Mesendoderm (in vitro differentiated cells): ENCODE measurements around the gene ABR.
A peak's percentile ranks its signal among the peaks of the same experiment; 100 is the strongest.

Experiments used
- DNase-seq: peaks from one replicate; pipeline ENCODE4 v3.0.0; 2013
- H2AK5ac ChIP-seq: 2 replicates; pipeline ENCODE4 v1.6.1; 2013; ENCODE audit warnings: low read length, inconsistent platforms
- H2BK120ac ChIP-seq: 2 replicates; pipeline ENCODE4 v1.6.1; 2013; ENCODE audit warnings: low read depth, mild to moderate bottlenecking, low read length, moderate library complexity, mixed read lengths
- H2BK15ac ChIP-seq: replicated peaks from 2 replicates; pipeline ENCODE4 v1.6.1; 2013; ENCODE audit warnings: low read depth, mild to moderate bottlenecking, moderate library complexity
- H2BK5ac ChIP-seq: 2 replicates; pipeline ENCODE4 v1.6.1; 2013; ENCODE audit warnings: low read length, inconsistent platforms
- H3K18ac ChIP-seq: 2 replicates; pipeline ENCODE4 v1.6.1; 2013; ENCODE audit warnings: mild to moderate bottlenecking, low read length, mixed read lengths
- H3K23ac ChIP-seq: one replicate; pipeline ENCODE4 v1.6.1; 2013; ENCODE audit warnings: low read length
- H3K27ac ChIP-seq: 2 replicates; pipeline ENCODE4 v1.5.1; 2013; ENCODE audit warnings: low read depth, mild to moderate bottlenecking, inconsistent platforms, low read length, moderate library complexity
- H3K27me3 ChIP-seq: 2 replicates; pipeline ENCODE4 v1.6.1; 2013; ENCODE audit warnings: low read length, control low read depth, mild to moderate bottlenecking, inconsistent platforms; ENCODE audit not compliant: insufficient read depth, poor library complexity
- H3K36me3 ChIP-seq: 2 replicates; pipeline ENCODE4 v1.6.1; 2013; ENCODE audit warnings: low read length, inconsistent platforms; ENCODE audit not compliant: control insufficient read depth, insufficient read depth
- H3K4ac ChIP-seq: one replicate; pipeline ENCODE4 v1.6.1; 2013; ENCODE audit warnings: low read depth, mild to moderate bottlenecking, low read length, moderate library complexity
- H3K4me1 ChIP-seq: 2 replicates; pipeline ENCODE4 v1.6.1; 2013; ENCODE audit warnings: low read depth, low read length, inconsistent platforms; ENCODE audit not compliant: control insufficient read depth
- H3K4me2 ChIP-seq: 2 replicates; pipeline ENCODE4 v1.6.1; 2013; ENCODE audit warnings: low read length
- H3K4me3 ChIP-seq: 2 replicates; pipeline ENCODE4 v1.5.1; 2013; ENCODE audit warnings: mild to moderate bottlenecking, low read length
- H3K56ac ChIP-seq: one replicate; pipeline ENCODE4 v1.6.1; 2013; ENCODE audit warnings: low read length
- H3K79me1 ChIP-seq: 2 replicates; pipeline ENCODE4 v1.6.1; 2013; ENCODE audit warnings: low read length, inconsistent platforms
- H3K79me2 ChIP-seq: 2 replicates; pipeline ENCODE4 v1.6.1; 2013; ENCODE audit warnings: mild to moderate bottlenecking, low read length; ENCODE audit not compliant: control insufficient read depth, insufficient read depth
- H3K9ac ChIP-seq: 2 replicates; pipeline ENCODE4 v1.6.1; 2013; ENCODE audit warnings: low read length, inconsistent platforms
- H4K5ac ChIP-seq: one replicate; pipeline ENCODE4 v1.6.1; 2013; ENCODE audit warnings: low read length
- H4K8ac ChIP-seq: one replicate; pipeline ENCODE4 v1.6.1; 2013; ENCODE audit warnings: low read depth, mild to moderate bottlenecking, control low read depth, low read length, moderate library complexity
- WGBS: extraction: QIAGEN DNeasy Blood & Tissue Kit; methylation state at CpG from one replicate; pipeline ENCODE4 v1.1.7; 2013; ENCODE audit warnings: low lambda C conversion rate, missing lambda C conversion rate; ENCODE audit not compliant: insufficient coverage; ENCODE audit errors: extremely low coverage; 5-methylcytosine and 5-hydroxymethylcytosine counted together

The ABR gene

DNA sequence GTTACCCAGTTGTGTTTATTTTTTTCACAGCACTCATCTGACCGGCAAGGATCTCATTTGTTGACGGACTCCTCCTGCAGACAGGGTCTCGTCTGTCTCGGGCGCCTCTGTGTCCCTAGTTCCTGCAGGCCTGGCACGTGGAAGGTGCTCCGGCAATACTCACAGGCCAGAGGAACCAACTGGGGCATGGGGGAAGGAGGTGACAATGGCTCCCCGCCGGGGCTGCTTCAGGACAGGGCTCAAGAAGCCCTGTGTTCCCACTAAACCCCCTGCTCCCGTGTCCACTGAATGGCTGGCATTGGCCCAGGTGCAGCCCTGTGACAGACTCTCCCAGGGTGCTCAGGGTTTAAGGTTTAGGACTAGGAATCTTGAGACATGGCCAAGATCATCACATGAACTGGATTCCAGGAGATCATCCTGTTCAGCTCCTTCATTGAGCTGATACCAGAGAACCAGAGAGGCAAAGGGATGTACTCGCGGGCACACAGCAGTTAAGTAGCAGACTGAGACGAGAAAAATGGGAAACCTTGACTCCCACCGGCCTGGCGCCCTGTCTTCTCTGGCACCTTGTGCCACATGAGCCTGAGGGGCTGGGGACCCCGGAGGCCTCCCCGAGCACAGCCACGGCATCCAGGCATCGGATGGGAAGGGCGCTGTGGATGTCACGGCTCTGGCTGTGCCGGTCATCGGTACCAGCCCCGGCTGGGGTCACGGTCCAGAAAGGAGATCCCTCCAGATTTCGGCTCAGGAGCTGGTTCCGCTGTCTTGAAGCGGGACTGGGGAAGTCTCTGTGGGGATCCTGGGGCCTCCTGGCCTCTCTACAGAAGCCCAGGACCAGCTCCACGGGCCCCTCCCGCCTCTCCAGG is 153.8 kb downstream of the ABR start:
- Histone ChIP-seq H3K56ac (no peak overlapping the region), H3K4me1 (no peaks in the 10 kb centered on the region)
- no CpG with 5 or more reads among the region's 30 CpGs for WGBS

DNA sequence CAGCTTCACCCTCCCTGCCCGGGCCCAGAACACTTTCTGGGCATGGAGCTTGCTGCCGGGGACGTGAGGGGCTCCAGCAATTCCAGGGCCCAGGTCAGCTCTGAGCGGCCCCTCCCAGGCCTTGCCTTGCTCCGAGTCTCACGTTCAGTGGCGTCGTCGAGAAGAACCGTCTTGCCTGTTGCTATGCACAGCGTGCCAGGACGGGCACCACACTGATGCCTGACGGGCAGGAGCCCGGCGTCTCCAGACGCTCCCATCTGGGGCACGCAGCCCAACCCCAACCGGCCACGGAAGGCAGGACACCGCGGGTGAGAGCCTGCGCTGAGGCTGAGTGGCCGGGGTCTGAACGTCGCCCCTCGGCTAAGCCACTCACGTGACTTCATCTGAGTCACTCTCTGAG is 155.7 kb downstream of the ABR start:
- no peak overlapping the region for H3K9ac ChIP-seq
- no peaks in the 10 kb centered on the region for H3K36me3 ChIP-seq
- H3K79me2 ChIP-seq = no peaks in the 10 kb centered on the region
- H2BK5ac ChIP-seq = no peak overlapping the region
- no CpG with 5 or more reads among the region's 27 CpGs for WGBS
- no peak overlapping the region for H2BK120ac ChIP-seq
- no peaks in the 10 kb centered on the region for H3K4me1 ChIP-seq
- no peaks in the 10 kb centered on the region for H3K79me1 ChIP-seq
- H3K27me3 ChIP-seq = no peaks in the 10 kb centered on the region
- DNase-seq = no peak
- no peak overlapping the region for H4K5ac ChIP-seq
- no peak overlapping the region for H4K8ac ChIP-seq
- no peak overlapping the region for H3K4me2 ChIP-seq
- no peak overlapping the region for H3K56ac ChIP-seq
- H3K18ac ChIP-seq = no peak overlapping the region
- no peak overlapping the region for H3K23ac ChIP-seq
- no peak overlapping the region for H2BK15ac ChIP-seq
- no peak overlapping the region for H3K4ac ChIP-seq
- H2AK5ac ChIP-seq = no peak overlapping the region
- no peak overlapping the region for H3K4me3 ChIP-seq
- H3K27ac ChIP-seq = no peak overlapping the region

More for the DNA sequence above, 153.8 kb downstream of the ABR start:
- Histone ChIP-seq H3K79me1 (no peaks in the 10 kb centered on the region), H3K4me2 (no peak overlapping the region), H2AK5ac (no peak overlapping the region), H3K18ac (no peak overlapping the region), H2BK5ac (no peak overlapping the region), H2BK120ac (no peak overlapping the region), H3K36me3 (no peaks in the 10 kb centered on the region), H3K4ac (no peak overlapping the region), H4K8ac (no peak overlapping the region), H2BK15ac (no peak overlapping the region), H3K79me2 (no peaks in the 10 kb centered on the region), H3K9ac (no peak overlapping the region), H3K4me3 (no peak overlapping the region), H3K27me3 (no peaks in the 10 kb centered on the region), H3K27ac (no peak overlapping the region), H3K23ac (no peak overlapping the region), H4K5ac (no peak overlapping the region)
- no peak for DNase-seq

DNA sequence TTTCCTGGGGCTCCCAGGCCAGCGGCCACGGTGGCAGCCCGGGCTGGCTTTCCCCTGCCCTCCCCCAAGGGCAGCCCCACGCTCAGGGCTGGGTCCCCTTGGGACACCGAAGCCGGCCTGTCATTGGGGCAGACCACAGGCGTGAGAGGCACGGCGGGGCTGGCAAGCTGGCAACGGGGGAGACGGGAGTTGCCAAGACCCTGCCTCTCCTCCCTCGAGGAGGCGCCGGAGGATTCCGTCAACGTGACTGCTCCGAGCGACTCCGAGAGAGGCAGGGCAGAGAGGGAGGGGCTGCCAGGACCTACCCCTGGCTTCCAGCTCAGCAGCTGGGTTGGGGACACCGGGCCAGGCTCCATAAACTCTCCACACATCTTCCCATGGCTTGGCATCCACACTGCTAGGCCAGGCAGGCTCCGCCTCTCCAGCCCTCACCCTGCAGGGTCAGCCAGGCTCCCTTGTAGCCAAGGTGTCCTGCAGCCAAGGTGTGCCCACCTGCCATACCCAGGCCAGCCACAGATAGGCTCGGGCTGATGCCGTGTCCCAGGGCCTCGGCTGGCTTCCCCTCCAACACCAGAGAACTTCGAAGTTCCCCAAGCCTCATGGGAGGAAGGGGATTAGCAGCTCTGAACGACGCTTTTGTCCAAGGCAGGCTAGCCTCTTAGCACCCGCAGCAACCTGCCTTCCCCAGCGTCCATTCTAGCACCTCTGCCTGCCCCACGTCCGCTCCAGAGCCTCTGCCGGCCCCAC is 157.3 kb downstream of the ABR start:
- no peak overlapping the region for H2BK120ac ChIP-seq
- H3K36me3 ChIP-seq = no peaks in the 10 kb centered on the region
- H3K9ac ChIP-seq = no peak overlapping the region
- H3K4me3 ChIP-seq = no peak overlapping the region
- no peaks in the 10 kb centered on the region for H3K79me2 ChIP-seq
- no CpG with 5 or more reads among the region's 32 CpGs for WGBS
- no peaks in the 10 kb centered on the region for H3K79me1 ChIP-seq
- DNase-seq = no peak
- H3K27ac ChIP-seq = no peak overlapping the region
- H2BK15ac ChIP-seq = no peak overlapping the region
- no peaks in the 10 kb centered on the region for H3K4me1 ChIP-seq
- no peak overlapping the region for H2AK5ac ChIP-seq
- H4K8ac ChIP-seq = no peak overlapping the region
- H3K4ac ChIP-seq = no peak overlapping the region
- H3K23ac ChIP-seq = no peak overlapping the region
- H4K5ac ChIP-seq = no peak overlapping the region
- no peak overlapping the region for H2BK5ac ChIP-seq
- H3K56ac ChIP-seq = peak overlapping the region; percentile 7
- H3K27me3 ChIP-seq = no peaks in the 10 kb centered on the region
- no peak overlapping the region for H3K4me2 ChIP-seq
- no peak overlapping the region for H3K18ac ChIP-seq

DNA sequence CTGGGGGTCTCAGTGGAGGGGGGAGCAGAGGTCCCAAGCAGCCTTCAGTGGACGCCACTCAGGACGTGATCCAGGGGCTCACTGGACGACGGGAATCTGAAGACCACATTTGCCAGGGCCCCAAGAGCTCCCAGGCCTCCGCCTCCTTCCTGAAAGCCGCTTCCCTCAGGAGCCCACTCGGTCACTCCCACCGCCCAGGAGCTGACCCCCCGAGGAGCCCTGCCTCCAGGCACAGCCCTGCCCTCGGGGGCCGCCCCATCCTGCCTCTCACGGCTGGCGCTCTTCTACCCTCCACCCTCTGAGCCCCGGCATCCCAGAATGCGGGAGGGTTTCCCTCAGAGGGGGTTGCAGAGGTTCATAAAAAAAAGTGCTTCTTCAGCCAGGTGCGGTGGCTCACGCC is 158.6 kb downstream of the ABR start:
- Histone ChIP-seq H3K4me3 (no peak overlapping the region), H3K23ac (no peak overlapping the region), H2BK15ac (no peak overlapping the region), H3K18ac (no peak overlapping the region), H4K8ac (no peak overlapping the region), H3K4me1 (no peaks in the 10 kb centered on the region), H3K4me2 (no peak overlapping the region), H3K27ac (no peak overlapping the region), H2BK120ac (no peak overlapping the region), H3K56ac (no peak overlapping the region), H3K36me3 (no peaks in the 10 kb centered on the region), H4K5ac (no peak overlapping the region), H2AK5ac (no peak overlapping the region), H3K79me1 (no peaks in the 10 kb centered on the region), H3K27me3 (no peaks in the 10 kb centered on the region), H3K79me2 (no peaks in the 10 kb centered on the region), H3K4ac (no peak overlapping the region), H2BK5ac (no peak overlapping the region), H3K9ac (no peak overlapping the region)
- no CpG with 5 or more reads among the region's 17 CpGs for WGBS
- no peak for DNase-seq

DNA sequence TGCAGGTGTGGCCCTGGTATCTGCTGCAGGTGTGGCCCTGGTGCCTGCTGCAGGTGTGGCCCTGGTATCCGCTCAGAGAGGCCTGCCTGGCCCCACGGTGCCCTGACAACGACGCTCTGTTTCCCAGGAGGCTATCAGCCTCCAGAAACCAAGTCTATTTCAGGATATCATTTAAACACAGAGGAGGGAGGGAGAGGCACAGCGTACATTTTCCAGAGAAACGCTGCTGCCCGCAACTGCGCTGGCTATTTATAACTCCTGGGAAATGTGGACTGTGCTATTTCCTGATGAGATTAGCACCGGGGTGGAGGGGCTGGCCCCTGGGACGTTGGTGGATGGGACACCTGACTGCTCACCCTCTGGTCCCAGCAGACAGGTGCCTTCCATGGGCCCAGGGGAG is 160.3 kb downstream of the ABR start:
- H2BK5ac ChIP-seq = no peak overlapping the region
- H3K79me1 ChIP-seq = no peaks in the 10 kb centered on the region
- no peak overlapping the region for H3K23ac ChIP-seq
- no peak overlapping the region for H3K9ac ChIP-seq
- no peak overlapping the region for H3K4me3 ChIP-seq
- WGBS = no CpG with 5 or more reads among the region's 10 CpGs
- H3K4me2 ChIP-seq = no peak overlapping the region
- H3K36me3 ChIP-seq = no peaks in the 10 kb centered on the region
- H2BK120ac ChIP-seq = no peak overlapping the region
- no peak for DNase-seq
- no peaks in the 10 kb centered on the region for H3K79me2 ChIP-seq
- no peaks in the 10 kb centered on the region for H3K4me1 ChIP-seq
- H3K4ac ChIP-seq = no peak overlapping the region
- no peaks in the 10 kb centered on the region for H3K27me3 ChIP-seq
- no peak overlapping the region for H4K5ac ChIP-seq
- H3K18ac ChIP-seq = no peak overlapping the region
- H2AK5ac ChIP-seq = no peak overlapping the region
- no peak overlapping the region for H3K27ac ChIP-seq
- H2BK15ac ChIP-seq = no peak overlapping the region
- no peak overlapping the region for H4K8ac ChIP-seq
- H3K56ac ChIP-seq = no peak overlapping the region
